ENCODE data around the gene PGF.

GRCh38 chr14:74920281-74920680 is 35.1 kb downstream of the PGF start:
- no peak for TF ChIP-seq CTCF (IDR thresholded peaks at IDR 0.05)
- no peak for TF ChIP-seq EP300 (IDR thresholded peaks at IDR 0.05)
- TF ChIP-seq POLR2A (IDR thresholded peaks at IDR 0.05), result no peak
